ENCODE measurements around the gene NPVF. TPM values are rescaled to one million over a fixed set of nuclear protein-coding genes. Genes with fewer than 3 reads are reported as not detected.

The NPVF gene
- polyA plus RNA-seq, 1 donor from 2014 or later: not detected

DNA sequence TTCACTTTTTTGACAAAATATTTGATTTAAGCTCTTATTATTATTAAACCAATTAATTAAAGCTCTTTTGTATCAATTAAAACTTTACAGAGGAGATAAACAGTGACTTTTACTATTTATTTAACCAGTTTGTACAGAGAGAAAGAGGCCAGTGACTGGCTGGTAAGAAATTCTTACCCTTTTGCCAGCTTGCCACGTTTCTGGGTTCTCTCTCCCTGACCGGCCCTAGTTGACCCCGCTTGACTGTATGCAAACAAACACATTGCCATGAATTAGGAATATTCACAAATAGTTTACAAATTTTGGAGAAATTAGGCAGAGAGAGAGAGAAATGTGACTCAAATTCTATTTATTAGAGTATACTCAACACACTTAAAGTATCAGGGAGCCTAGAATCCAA is 36.2 kb downstream of the NPVF start:
- TF ChIP-seq SMC3 (conservative IDR thresholded peaks at IDR 0.05; ENCODE audit: poor library complexity): no peak
- no peak for TF ChIP-seq EP300 (conservative IDR thresholded peaks at IDR 0.05; ENCODE audit: poor library complexity, severe bottlenecking)
- TF ChIP-seq MXI1 (conservative IDR thresholded peaks at IDR 0.05; ENCODE audit: poor library complexity, severe bottlenecking): no peak
- TF ChIP-seq EZH2 (IDR thresholded peaks at IDR 0.05; ENCODE audit: borderline replicate concordance, insufficient read depth, low read length, poor library complexity, severe bottlenecking): no peak
- TF ChIP-seq CTCF (IDR thresholded peaks at IDR 0.05; ENCODE audit: poor library complexity, severe bottlenecking): no peak
- TF ChIP-seq TAF1 (IDR thresholded peaks at IDR 0.05; ENCODE audit: low read depth): no peak
- no peak for TF ChIP-seq RAD21 (conservative IDR thresholded peaks at IDR 0.05)
- no peak for TF ChIP-seq POLR2AphosphoS5 (IDR thresholded peaks at IDR 0.05)
- TF ChIP-seq, protein P1, sequence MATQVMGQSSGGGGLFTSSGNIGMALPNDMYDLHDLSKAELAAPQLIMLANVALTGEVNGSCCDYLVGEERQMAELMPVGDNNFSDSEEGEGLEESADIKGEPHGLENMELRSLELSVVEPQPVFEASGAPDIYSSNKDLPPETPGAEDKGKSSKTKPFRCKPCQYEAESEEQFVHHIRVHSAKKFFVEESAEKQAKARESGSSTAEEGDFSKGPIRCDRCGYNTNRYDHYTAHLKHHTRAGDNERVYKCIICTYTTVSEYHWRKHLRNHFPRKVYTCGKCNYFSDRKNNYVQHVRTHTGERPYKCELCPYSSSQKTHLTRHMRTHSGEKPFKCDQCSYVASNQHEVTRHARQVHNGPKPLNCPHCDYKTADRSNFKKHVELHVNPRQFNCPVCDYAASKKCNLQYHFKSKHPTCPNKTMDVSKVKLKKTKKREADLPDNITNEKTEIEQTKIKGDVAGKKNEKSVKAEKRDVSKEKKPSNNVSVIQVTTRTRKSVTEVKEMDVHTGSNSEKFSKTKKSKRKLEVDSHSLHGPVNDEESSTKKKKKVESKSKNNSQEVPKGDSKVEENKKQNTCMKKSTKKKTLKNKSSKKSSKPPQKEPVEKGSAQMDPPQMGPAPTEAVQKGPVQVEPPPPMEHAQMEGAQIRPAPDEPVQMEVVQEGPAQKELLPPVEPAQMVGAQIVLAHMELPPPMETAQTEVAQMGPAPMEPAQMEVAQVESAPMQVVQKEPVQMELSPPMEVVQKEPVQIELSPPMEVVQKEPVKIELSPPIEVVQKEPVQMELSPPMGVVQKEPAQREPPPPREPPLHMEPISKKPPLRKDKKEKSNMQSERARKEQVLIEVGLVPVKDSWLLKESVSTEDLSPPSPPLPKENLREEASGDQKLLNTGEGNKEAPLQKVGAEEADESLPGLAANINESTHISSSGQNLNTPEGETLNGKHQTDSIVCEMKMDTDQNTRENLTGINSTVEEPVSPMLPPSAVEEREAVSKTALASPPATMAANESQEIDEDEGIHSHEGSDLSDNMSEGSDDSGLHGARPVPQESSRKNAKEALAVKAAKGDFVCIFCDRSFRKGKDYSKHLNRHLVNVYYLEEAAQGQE (IDR thresholded peaks at IDR 0.05; ENCODE audit: borderline replicate concordance): no peak
- Histone ChIP-seq H3K4me3 (ENCODE audit: low read length) (no peak overlapping the region), H3K27me3 (ENCODE audit: insufficient read depth, low read depth, low read length) (no peaks in the 10 kb centered on the region), H3K27ac (ENCODE audit: low read length) (no peak overlapping the region), H2AFZ (ENCODE audit: low read depth, low read length) (no peak overlapping the region), H3K9ac (ENCODE audit: low read length) (no peak overlapping the region), H3K79me2 (replicated peaks; ENCODE audit: insufficient read depth, low read length) (no peaks in the 10 kb centered on the region), H3K9me3 (ENCODE audit: low read length) (no peaks in the 10 kb centered on the region), H3K36me3 (ENCODE audit: insufficient read depth, low read length) (no peaks in the 10 kb centered on the region), H3K9me2 (ENCODE audit: insufficient read depth, low read length) (no peaks in the 10 kb centered on the region), H3K4me2 (ENCODE audit: low read length) (no peak overlapping the region), H3F3A (ENCODE audit: insufficient read depth, low read length, poor library complexity, severe bottlenecking) (no peaks in the 10 kb centered on the region), H4K20me1 (ENCODE audit: insufficient read depth) (no peaks in the 10 kb centered on the region)

- Histone ChIP-seq H2AFZ (ENCODE audit: low read depth, low read length) (no peak overlapping the region), H3F3A (ENCODE audit: insufficient read depth, low read length, poor library complexity, severe bottlenecking) (no peaks in the 10 kb centered on the region)
These were observed 39.1 kb downstream of the NPVF start for GRCh38 chr7:25189197-25189596.

More at GRCh38 chr7:25189197-25189596, 39.1 kb downstream of the NPVF start:
- Histone ChIP-seq H3K9ac (ENCODE audit: low read length) (no peak overlapping the region), H3K27me3 (ENCODE audit: insufficient read depth, low read depth, low read length) (no peaks in the 10 kb centered on the region), H3K4me2 (ENCODE audit: low read length) (no peak overlapping the region), H3K36me3 (ENCODE audit: insufficient read depth, low read length) (no peaks in the 10 kb centered on the region), H3K79me2 (replicated peaks; ENCODE audit: insufficient read depth, low read length) (no peaks in the 10 kb centered on the region), H3K4me3 (ENCODE audit: low read length) (no peak overlapping the region), H3K27ac (ENCODE audit: low read length) (no peak overlapping the region), H4K20me1 (ENCODE audit: insufficient read depth) (no peaks in the 10 kb centered on the region), H3K9me3 (ENCODE audit: low read length) (no peaks in the 10 kb centered on the region), H3K9me2 (ENCODE audit: insufficient read depth, low read length) (no peaks in the 10 kb centered on the region)
- TF ChIP-seq RAD21 (conservative IDR thresholded peaks at IDR 0.05) (no peak), EP300 (conservative IDR thresholded peaks at IDR 0.05; ENCODE audit: poor library complexity, severe bottlenecking) (no peak), CTCF (IDR thresholded peaks at IDR 0.05; ENCODE audit: poor library complexity, severe bottlenecking) (no peak), EZH2 (IDR thresholded peaks at IDR 0.05; ENCODE audit: borderline replicate concordance, insufficient read depth, low read length, poor library complexity, severe bottlenecking) (no peak), POLR2AphosphoS5 (IDR thresholded peaks at IDR 0.05) (no peak), SMC3 (conservative IDR thresholded peaks at IDR 0.05; ENCODE audit: poor library complexity) (no peak), MXI1 (conservative IDR thresholded peaks at IDR 0.05; ENCODE audit: poor library complexity, severe bottlenecking) (no peak)
- TF ChIP-seq, protein P1 (IDR thresholded peaks at IDR 0.05; ENCODE audit: borderline replicate concordance): no peak

Measured in neural cell (in vitro differentiated cells).